HG03442 (cell line): ENCODE measurements around the gene UTF1.

ENCODE experiments used
- ATAC-seq: cut with Tn5 transposase; IDR thresholded peaks from one replicate; pipeline ENCODE4 v1.9.1; 2021; ENCODE audit warnings: mild to moderate bottlenecking, moderate library complexity; ENCODE audit not compliant: unreplicated experiment

UTF1 gene

GRCh38 chr10:133276435-133277201 lies 46.6 kb downstream of the UTF1 start, which contains the start of gene ADAM8:
TSS of gene ADAM8 (minus strand) at chr10:133276868. CDS start at chr10:133276817, 51 bp downstream.
- ATAC-seq, result peak; percentile 39

DNA sequence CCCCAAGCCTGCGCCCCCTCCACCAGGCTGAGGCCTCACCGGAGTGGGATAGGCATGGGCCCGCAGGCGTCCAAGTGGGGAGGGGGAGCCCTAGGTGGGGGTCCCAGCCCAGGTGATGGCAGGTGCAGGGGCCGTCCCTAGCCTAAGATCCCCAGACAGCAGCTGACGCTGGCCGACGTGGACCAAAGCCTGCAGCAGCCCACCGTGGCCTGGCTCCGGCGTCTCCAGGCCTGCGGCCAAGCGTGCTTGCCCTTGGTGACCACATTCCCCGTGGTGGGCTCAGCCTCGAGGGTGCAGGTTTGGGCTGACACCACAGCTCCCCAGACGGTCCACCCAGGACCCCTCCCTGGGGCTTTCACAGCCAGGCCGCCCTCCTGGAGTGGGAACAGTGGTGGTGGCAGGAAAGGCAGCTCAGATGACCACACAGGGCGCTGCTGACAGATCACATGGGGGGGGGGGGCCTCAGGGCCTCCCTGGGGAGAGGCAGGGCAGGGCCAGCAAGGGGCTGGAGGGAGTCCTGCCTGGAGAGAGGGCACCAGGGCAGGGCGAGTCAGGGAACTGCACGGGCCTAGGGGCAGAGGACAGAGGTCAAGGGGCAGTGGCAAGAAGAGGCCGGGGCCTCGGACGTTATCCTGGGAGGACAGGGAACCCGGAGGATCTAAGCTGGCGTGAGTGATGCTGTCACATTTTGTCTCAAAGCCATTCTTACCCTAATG lies 47.4 kb downstream of the UTF1 start:
- no peak for ATAC-seq

DNA sequence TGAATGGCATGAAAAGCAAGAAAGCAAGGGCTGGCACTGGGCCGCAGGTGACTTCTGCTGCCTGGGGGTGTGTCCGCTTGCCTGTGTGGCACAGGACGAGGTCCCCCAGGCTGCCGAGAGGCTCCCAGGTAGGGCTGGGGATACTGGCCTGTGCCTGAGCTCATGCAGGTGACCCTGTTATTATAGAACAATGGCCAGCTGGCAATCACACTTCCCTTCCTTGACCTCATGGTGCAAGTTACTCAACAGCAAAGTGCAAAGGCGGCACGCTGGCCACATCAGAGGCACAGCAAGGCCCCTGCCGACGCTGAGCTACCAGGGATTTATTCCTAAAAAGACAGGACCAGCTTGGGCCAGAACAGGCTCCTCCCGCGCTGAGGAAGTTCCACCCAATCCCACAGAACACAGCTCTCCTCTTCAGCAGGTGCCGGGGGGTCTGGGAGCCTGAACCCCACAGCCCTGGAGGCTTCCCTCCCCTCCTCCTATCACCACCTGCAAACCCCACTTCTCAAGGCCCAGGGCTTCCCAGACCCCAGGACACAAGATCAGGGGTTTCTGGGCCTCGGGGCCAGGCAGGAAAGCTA lies 48.1 kb downstream of the UTF1 start:
- ATAC-seq, result no peak

- ATAC-seq, result peak; percentile 37
These were observed 48.7 kb downstream of the UTF1 start for GRCh38 chr10:133278577-133279265.

- ATAC-seq, result no peak
These were observed 49.6 kb downstream of the UTF1 start for GRCh38 chr10:133279326-133280226.

- ATAC-seq, result no peak
These were observed 50.5 kb downstream of the UTF1 start for GRCh38 chr10:133280391-133281059.

GRCh38 chr10:133281084-133281483 lies 51.1 kb downstream of the UTF1 start:
- ATAC-seq, result no peak
